Breast epithelium (tissue), 3 donors: ENCODE measurements around the gene MYO1B.

ENCODE experiments used
- POLR2A ChIP-seq: fragments of 450-650 bp; IDR thresholded peaks from one replicate; pipeline ENCODE4 v1.6.1; 2016; ENCODE audit warnings: antibody characterized with exemption, mild to moderate bottlenecking, moderate library complexity
- POLR2AphosphoS5 ChIP-seq, 3 donors: sonication (generic); formaldehyde crosslinking; IDR thresholded peaks; one replicate each; pipeline ENCODE4 v1.6.1; 2017; ENCODE audit warnings: antibody characterized with exemption in 3 of 3
- TF ChIP-seq, protein P1 (sequence below), 3 donors: fragments of 450-650 bp; IDR thresholded peaks; one replicate each; pipeline ENCODE4 v1.5.1; 2016 to 2017; ENCODE audit warnings: antibody characterized with exemption in 3 of 3, mild to moderate bottlenecking in 3 of 3, moderate library complexity in 3 of 3

GRCh38 chr2:191311627-191312026 lies 66.4 kb downstream of the MYO1B start:
- TF ChIP-seq POLR2A (no peak), POLR2AphosphoS5 (IDR thresholded peaks at IDR 0.05) (no peak)
- TF ChIP-seq, protein P1, sequence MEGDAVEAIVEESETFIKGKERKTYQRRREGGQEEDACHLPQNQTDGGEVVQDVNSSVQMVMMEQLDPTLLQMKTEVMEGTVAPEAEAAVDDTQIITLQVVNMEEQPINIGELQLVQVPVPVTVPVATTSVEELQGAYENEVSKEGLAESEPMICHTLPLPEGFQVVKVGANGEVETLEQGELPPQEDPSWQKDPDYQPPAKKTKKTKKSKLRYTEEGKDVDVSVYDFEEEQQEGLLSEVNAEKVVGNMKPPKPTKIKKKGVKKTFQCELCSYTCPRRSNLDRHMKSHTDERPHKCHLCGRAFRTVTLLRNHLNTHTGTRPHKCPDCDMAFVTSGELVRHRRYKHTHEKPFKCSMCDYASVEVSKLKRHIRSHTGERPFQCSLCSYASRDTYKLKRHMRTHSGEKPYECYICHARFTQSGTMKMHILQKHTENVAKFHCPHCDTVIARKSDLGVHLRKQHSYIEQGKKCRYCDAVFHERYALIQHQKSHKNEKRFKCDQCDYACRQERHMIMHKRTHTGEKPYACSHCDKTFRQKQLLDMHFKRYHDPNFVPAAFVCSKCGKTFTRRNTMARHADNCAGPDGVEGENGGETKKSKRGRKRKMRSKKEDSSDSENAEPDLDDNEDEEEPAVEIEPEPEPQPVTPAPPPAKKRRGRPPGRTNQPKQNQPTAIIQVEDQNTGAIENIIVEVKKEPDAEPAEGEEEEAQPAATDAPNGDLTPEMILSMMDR (IDR thresholded peaks at IDR 0.05) = no peak
